Measurements from ENCODE around the gene MYO1F.
"Not testable (repeated sequence)": the region's sequence is repeated elsewhere in the genome, so short reads cannot be mapped to it uniquely, and the experiment has no call there.

Gene MYO1F

DNA sequence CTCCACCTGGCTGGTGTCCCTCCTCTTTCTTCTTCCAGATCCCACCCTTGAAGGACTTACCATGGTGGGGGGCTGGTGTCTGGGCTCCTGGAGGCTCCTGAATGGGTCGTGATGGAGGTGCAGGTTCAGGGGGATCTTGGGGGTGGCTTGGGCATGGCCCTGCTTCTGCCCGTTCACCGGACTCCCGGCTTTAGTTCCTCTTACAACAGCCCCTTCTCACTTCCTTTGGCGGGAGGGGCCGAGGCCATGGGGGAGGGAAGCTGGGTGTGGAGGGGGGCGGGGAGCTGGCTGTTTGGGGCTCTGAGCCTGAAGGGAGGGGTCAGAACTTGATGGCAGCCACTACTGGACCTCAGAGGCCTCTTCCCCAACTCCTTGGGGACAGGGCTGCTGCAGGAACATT, at the start of gene MYO1F:
Gene MYO1F, minus strand, starts transcription at position 196 of the 400 bp plus-strand sequence. Its CDS starts 133 bp downstream, at position 63.
- no peak for DNase-seq

DNA sequence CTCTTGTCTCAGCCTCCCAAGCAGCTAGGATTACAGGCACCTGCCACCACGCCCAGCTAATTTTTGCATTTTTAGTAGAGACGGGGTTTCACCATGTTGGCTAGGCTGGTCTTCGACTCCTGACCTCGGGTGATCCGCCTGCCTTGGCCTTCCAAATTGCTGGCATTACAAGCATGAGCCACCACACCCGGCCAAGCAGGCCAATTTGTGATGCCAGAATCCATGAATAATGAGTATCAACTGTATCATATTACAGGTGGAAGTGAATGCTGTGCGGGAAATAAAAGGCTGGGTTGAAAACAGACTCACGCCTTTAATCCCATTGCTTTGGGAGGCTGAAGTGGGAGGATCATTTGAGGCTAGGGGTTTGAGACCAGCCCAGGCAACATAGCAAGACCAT, 49.6 kb upstream of the MYO1F start:
- no peak for DNase-seq

DNA sequence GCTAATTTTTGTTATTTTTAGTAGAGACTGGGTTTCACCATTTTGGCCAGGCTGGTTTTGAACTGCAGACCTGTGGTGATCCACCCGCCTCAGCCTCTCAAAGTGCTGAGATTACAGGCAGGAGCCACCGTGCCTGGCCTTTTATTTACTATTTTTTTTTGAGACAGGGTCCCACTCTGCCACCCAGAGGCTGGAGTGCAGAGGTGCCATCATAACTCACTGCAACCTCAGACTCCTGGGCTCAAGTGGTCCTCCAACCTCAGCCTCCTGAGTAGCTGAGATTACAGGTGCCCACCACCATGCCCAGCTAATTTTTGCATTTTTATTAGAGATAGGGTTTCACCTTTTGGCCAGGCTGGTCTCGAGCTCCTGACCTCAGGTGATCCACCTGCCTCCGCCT, 45.6 kb upstream of the MYO1F start:
- DNase-seq: not testable (repeated sequence)

DNA sequence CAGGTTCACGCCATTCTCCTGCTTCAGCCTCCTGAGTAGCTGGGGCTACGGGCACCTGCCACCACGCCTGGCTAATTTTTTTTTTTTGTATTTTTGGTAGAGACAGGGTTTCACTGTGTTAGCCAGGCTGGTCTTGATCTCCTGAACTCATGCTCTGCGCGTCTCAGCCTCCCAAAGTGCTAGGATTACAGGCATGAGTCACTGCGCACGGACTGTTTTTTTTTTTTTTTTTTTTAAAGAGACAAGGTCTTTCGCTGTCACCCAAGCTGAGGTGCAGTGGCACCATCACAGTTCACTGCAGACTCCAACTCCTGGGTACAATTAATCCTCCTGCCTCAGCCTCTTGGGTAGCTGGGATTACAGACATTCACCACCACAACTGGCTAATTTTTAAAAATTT, 41.5 kb upstream of the MYO1F start:
- no peak for DNase-seq

DNA sequence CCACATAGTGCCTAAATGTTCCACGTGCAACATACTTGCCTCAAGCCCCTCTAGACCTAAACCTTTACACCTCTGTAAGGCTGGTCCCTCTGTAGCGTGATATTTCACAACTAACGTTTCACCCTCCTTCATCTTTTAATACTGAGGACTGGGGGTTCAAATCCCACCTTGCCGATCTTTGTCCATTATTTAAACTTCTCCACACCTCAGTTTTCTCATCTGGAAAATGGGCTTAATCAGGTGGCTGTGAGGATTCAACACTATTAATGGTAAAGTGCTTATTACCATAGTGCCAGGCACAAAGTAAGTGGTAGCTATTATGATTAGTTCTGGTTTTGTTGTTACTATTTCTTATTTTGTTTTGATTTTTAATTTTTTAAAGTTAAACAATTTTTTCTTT, 40.7 kb upstream of the MYO1F start:
- no peak for DNase-seq

DNA sequence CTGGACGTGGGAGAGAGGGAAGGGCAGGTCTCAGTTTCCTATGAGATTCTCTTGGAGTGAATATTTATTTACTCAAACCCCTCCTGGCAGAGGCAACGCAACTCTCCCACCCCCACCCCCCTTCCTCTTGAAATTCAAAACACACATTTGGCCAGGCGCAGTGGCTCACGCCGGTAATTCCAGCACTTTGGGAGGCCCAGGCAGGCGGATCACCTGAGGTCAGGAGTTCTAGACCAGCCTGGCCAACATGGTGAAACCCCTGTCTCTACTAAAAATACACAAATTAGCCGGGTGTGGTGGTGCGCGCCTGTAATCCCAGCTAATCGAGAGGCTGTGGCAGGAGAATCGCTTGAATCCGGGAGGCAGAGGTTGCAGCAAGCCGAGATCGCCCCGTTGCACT, 40.1 kb upstream of the MYO1F start:
- DNase-seq: not testable (repeated sequence)

DNA sequence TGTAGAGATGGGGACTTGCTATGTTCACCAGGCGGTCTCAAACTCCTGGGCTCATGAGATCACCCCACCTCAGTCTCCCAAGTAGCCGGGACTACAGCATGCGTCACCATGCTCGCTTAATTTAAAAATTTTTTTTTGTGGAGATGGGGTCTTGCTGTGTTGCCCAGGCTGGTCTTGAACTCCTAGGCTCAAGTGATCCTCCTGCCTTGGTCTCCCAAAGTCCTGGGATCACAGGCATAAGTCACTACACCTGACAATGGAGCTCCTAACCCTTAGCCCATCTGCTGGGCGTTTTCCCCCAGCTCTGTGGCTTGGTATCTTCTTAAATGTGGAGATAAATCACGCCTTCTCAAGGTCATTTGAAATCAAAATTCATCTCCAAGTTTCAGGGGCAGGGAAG, 39.6 kb upstream of the MYO1F start:
- no peak for DNase-seq

DNA sequence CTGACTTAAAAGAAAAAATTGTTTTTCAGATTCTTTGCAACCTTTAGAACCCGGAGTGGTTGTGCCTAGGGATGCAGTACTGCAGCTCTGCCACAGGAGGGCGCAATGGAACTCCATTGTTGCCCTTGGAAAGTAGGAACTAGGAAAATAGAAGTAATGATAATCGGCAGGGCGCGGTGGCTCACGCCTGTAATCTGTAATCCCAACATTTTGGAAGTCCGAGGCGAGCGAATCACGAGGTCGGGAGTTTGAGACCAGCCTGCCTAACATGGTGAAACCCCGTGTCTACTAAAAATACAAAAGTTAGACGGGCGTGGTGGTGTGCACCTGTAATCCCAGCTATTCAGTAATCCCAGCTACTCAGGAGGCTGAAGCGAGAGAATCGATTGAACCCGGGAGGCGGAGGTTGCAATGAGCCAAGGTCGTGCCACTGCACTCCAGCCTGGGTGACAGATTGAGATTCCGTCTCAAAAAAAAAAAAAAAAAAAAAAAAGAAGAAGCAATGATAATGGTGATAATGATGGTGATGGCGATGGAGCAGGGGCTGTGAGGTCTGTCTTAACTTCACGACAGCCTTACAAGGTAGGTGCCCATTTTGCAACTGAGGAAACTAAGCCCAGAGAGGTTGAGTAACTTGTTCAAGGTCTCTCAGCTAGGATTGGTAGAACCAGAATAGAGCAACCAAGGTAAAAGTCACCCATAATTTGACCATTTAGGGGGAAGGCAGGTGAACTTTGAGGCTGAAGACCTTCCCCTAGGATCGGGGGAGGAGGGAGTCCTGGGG, 38.8 kb upstream of the MYO1F start:
- no peak for DNase-seq

DNA sequence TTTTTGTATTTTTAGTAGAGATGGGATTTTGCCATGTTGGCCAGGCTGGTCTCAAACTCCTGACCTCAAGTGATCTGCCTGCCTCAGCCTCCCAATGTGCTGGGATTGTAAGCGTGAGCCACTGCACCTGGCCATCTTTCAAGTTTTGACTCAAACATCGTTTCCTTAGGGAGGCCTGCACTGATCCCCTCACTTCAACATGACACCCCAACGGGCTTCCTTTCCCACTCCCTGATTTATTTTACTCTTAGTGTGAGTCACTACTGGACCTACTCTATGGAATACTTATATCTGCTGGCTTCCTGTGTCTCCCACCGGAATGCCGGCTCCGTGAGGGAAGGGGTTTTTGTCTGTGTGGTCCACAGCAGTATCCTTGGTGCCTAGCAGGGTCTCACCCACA, 37.8 kb upstream of the MYO1F start:
- DNase-seq: no peak

DNA sequence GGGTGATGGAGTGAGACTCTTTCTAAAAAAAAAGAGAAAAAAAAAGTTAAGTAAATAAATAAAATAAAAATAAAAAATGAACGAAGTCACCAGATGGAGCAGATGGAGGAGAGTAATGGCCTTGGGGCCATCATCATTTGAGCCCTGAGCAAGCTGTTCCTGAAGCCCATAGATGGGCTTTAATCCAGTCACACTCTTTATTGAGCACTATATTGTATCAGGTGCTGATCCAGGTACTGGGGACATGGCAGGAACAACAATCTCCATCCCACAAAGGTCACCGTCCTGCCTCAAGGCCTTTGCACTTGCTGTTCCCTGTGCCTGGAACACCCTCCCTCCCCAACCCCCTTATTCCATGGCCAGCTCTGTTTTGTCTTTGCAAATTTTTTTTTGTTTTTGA, 37.2 kb upstream of the MYO1F start:
- DNase-seq: no peak

DNA sequence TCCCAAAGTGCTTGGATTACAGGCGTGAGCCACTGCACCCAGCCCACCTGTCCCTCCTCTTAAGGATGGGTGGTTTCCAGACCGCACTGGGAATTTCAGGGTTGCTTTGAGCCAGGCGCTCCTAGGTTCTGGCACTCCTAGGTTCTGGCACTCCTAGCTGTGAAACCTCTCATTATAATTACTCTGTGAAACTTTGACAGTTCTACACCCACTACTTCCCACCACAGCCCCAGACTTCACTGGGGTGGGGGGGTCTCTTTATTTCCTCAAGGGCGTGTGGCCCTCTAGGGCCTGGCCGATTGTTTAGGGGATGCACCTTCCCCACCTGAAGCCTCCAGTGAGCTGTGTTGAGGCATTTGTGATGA, 35.5 kb upstream of the MYO1F start:
- no peak for DNase-seq

DNA sequence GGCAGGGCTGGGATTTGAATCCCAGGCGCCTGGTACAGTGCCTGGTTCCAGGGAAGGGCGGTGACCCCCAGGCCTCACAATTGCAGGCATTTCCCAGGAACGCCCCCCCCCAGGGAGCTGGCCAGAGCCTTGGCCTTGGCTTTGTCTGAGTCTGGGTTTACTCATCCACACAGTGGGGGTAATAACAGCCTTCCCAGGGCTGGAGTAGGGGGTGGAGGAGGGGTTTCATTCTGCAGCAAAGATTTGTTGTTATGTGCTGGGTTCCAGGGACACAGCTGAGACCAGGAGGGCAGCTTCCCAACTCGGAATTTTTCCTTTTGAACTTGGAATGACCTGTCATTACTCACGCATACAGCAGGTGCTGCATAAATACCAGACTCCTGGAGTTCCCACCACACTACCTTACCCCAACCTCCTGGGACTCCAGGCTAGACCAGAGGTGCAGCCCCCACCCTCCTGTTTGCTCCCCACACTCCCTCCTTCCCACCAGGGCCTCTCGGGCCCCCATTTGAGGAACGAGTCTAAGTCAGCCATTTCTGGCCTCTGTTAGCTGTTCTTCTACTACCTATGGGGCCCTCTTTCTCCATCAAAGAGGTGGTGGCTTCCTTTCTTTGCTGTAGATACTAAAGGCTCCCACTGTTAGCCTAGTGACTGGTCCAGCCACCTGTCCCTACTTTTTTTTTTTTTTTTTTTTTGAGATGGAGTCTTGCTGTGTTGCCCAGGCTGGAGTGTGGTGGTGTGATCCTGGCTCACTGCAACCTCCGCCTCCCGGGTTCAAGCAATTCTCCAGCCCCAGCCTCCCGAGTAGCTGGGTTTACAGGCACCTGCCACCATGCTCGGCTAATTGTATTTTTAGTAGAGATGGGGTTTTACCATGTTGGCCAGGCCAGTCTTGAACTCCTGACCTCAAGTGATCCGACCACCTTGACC, 34.9 kb upstream of the MYO1F start:
- no peak for DNase-seq

DNA sequence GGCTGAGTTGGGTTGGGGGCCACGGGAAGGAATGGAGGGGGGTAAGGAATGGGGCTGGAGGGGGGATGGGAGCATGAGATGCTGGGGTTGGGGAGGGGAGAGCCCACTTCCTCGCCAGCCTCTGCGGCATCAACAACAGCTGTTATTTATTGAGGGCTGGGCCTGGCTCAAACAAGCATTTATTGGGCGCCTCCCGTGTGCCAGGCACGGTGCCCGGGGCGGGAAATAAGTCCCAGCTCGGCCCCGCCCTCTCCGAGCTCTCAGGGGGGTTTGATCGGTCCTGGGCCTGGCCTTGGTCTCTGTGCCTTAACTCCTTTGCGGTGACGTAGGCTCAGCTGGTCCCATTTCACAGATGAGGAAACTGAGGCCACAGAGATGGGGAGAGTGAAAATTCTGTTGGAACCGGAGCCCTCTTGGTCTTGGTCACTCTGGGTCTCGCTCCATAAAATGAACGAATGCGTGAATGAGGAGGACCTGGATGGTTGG, 34.2 kb upstream of the MYO1F start:
- no peak for DNase-seq

DNA sequence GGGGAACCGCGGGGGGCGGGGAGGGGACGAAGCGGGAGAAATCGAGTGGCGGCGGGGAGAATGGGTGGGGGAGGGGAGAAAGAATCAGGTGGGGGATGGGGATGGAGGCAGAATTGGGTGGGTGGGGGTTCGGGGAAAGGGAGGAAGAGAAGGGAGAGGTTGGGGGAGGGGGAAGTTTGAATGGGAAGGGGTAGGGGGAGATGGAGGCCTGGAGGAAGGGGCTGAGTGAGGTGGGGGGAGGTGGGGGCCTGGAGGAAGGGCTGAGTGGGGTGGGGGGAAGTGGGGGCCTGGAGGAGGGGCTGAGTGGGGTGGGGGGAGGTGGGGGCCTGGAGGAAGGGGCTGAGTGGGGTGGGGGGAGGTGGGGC, 33.7 kb upstream of the MYO1F start:
- DNase-seq: no peak

DNA sequence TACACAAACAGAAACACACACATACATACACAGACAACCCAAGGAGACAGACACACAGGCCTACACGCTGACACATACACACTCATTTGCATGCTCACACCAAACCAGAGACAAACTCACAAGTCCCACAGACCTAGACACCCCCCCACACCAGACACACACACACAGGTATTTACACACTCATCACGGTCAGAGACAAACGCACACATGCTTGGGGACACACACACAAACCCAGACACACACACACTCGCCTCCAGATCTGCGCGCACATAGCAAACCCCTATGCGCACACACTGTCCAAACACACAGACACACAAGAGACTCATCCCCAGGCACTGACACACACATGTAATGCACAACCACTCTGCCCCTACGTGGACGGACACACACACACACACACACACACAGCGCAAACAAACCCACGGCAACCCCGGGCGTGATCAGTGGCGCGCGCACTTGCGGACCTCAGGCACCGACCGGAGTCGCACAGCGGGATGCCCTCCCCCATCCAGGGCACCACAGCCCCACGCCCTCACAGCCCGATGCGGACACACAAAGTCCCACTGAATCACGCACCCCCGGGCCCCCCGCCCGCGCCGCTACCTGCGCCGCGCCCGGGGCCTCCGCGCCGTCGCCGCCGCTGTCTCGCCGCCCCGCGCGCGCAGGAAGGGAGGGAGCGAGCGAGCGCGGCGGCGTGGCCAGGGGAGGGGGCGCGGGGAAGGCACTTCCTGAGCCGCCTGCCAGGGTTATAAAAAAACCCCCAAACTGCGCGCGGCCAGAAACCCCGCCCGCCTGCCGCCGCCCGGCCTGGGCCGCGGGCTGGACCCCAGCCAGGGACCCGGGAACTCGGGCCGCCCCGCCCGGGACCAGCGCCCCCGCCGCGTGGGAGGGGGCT, 33.0 kb upstream of the MYO1F start, which contains the start of gene ADAMTS10:
Gene ADAMTS10, minus strand, starts transcription at position 675 of the 895 bp plus-strand sequence. CDS start 5,005 bp downstream, outside the sequence.
- no peak for DNase-seq

DNA sequence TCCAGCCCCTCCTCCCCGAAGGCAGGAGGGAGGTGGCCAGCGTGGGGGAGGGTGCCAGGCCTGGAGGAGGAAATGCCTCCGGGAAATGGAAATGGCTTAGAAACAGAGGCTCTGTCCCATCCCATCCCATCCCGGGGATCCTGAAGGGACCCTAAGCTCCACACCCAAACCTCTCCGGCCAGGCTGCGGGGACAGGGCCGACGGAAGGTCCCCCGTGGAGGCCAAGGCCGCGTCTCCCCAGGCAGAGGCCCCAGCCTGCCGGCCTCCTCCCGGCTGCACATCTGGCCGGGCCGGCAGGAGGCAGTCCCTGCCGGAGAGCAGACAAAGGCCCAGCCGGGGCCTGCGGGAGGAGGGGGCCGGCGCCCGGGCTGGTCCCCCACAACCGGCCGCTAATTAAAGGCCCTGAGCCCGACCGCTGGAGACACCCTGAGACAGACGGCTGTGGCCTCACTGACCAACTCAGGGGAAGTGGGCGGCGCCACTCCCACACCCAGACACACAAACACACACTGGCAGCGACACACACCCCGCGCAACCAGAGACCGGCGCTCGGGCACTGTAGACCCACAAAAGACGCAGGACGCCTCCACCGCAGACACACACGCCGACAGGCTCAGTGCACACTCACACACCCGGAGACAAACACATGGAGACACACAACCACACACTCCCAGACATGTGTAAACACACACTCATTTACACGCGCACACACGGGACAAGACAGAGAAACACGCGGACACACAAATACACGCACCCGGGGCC, 32.2 kb upstream of the MYO1F start:
- no peak for DNase-seq

DNA sequence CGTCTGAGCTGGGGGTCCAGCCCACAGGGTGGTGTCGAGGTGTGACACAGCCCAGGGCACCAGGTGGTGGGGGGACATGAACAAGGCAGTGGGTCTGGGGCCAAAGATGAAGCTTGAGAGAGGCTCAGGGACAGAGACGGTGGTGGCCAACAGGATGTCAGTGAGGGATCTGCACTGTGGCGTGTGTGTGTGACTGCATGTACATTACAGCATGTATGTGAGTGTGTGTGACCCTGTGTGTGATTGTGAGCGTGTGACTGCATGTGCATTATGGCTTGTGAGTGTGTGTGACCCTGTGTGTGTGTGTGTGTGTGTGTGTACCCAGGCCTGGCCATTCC, 31.7 kb upstream of the MYO1F start:
- DNase-seq: no peak

DNA sequence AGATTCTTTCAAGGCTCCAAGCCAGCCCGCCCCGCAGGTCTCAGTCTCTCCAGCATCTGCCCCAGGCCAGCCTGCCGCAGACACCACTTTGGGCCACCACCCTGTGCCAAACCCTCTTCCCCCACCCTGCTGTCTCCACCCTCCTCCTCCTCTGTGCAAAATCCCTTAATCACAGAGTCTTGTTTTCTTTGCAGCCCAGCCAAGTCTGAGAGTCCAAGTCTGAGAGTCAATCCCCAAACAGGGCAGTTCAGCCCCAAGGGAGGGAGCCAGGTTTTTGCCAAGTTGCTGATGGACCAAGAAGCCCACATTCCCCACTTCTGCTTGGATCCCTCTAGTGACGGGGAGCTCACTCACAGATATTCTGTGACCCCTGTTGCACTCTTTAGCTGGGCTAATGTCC, 30.1 kb upstream of the MYO1F start:
- DNase-seq: no peak

DNA sequence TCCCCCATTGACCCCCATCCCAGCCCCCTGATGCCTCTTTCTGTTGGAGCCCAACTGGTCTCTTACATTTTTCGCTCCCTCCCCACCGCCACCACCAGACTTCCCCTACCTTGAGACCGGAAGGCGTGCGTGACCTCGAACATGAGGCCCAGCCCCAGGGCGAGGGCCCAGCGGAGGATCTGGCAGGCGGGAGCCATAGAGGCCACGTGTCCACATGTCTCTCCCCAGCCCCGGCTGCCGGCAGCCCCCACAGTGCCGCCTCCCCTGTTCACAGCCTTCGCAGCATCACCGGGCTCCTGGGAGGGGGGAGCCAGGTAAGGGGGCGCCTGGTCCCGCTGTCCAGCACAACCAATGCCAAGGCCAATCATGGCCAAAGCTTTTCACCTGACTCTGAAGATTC, 28.3 kb upstream of the MYO1F start:
- DNase-seq: no peak

DNA sequence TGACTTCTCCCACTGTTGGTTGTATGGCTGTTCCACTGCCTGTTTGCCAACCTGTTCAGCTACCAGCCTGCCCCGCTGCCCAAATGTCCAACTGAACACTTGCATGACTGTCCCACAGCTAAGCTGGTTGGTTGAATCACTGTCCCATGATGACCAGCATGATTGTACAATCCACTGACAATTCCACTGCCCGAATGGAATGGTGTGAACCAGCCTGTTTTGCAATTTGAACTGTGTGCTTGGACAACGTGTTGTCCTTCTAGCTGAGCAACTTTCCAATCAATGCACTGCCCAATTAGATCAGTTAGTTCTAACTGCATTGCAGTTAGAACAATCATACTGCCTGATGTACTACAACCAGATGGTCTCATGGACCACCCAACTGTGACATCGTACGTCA, 24.6 kb upstream of the MYO1F start:
- no peak for DNase-seq

DNA sequence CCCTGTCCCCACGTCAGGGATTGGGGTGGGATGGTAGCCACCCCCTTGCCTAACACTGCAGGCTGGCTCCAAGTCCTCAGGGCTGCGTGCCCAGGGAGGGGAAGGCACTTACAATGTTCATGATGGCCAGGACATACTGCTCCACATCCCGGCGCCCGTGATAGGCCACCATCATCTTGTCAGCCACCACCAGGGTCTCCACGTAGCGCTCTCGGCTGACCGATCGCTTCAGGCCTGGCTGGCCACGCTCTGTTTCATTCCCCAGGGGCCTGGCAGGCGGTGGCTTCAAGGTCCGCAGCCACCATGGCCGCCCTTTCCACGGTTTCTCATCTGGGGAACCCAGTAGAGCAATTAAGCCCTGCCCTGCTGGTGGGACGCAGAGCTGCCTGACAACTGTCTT, 23.6 kb upstream of the MYO1F start:
- DNase-seq: no peak

DNA sequence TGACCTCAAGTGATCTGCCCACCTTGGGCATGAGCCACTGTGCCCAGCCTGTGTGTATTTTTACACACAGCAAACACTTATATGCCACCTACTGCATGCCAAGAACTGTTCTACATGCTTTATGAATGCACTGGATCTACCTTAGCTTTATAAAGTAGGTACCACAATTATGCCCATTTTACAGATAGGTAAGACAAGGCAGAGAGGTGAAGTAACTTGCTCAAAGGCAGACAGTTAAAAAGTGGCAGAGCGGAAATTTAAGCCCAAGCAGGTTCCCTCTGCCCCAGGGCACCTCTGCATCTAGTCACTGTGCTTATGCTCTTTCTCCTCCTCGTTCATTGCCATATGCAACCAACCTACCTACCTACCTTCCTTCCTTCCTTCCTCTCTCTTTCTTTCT, 22.8 kb upstream of the MYO1F start:
- no peak for DNase-seq

Data from NCI-H146 (cell line).